Measurements from ENCODE around the gene NXPH1.

Gene NXPH1

DNA sequence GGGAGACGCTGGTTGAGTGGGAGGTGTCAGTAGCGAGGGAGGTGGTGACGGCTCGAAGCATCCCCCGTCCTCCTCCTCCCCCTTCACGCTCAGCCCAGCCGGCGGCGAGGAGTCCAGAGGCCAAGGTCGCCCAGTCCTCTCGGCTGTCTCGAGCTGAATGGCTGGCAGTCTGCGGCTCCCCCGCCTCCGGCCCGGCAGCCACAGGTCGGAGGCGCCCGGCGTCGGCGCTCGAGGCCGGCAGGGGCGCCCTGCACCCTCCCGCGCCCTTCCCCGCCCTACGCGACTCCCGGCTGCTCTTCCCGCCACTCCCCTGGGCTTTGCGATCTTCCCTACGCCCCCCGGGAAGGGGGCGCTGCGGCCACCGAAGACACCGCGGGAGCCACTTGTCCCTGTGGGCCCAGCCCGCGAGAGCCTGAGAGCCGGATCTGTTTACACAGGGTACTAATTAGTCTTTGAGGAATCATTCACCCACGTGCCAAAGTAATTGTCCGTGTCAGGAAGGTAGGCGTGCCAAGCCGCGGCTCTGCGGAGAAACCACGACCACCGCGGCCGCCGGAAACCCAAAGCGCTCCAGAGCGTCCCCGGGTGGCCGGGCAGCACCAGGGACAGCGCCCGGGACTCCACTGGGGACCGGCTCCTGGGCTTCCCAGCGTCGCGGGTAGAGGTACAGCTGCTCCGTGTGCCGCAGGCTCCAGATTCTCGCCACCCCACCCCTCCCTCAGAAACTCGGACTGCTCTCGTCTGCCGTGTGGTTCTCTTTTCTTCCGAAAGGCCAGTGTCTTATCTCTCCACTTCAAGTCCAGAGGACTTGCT, at the start of gene NXPH1:
Gene NXPH1 (plus strand): TSS at position 133 of the 813 bp plus-strand sequence.
- peak; percentile 79 for DNase-seq

DNA sequence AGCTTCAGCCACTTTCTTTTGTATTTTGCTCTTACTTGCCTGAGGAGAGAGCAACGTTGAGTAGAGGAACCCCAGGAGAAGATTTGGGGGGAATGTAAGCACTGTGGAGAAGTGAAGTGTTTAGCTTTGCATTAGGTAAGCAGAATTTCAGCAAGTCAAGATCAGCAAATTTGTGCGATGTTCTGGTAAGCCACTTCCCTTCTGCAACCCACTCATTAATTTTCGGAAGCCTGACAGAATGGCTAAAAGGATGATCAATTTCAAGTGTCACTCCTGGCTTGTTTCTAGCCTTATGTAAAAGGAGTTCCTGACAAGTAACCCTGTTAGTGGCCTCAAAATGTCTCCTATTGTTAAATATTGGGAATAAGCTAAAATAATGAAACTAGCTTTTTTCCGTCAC, 48.5 kb upstream of the NXPH1 start:
- DNase-seq, result no peak

DNA sequence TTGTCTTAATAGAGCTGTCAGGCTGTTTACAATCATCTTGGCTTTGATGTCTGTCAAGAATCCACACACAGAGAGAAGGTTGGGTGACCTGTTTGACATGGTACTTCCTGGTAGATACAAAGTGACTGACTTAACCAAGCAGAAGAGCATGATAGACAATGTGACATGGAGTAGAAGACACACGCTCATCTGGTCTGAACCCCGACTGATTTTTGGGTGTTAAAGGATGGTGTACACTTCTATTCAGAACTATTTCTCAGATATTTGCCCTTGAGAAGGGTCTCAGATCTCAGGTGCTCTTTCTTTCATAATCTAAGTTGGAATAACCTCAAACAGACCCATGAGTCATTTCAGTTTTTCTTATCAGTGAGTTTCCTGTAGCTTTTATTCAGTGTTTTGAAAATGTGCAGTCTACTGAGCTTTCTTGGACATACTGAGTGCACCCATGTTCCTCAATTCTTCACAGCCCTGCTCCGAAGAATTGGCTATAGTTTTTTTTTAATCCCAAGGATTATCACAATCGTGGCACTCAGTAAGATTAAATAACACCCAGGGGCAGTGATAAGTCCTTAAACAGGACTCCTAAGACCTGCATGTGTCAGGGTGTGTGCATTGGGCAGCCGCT, 46.4 kb upstream of the NXPH1 start:
- DNase-seq, result no peak

DNA sequence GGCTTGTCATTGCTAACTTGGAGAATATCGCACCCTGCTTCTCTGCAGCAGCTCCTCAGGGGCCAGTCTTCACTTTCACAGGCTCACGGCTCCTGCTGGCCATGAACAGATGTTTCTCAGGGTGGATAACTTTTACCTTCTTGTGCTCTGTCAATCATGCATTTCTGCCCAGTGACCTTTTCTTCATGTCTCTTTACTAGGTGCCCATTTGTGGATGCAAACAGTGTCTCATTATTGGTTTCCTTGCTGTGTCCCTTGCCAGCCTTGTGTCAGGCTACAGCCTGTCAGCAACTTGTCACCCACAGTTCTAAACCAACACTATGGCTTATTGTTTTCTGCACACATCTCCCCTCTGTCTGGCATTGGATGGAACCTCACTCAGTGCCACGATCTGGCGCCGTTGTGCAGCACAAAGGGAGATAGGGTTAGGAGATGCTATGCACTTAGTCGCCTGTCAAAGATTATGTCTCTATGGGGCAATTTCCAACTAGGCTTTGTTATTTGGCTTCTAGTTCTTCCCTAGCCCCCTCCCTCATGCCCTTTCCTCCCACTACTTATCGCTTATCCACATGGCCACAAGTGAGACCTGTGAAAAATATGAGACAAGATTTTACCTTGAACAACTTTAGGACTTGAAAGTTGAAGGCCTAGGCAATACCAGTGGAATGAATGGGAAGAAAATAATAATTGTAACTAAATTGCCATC, 45.7 kb upstream of the NXPH1 start:
- DNase-seq, result no peak

DNA sequence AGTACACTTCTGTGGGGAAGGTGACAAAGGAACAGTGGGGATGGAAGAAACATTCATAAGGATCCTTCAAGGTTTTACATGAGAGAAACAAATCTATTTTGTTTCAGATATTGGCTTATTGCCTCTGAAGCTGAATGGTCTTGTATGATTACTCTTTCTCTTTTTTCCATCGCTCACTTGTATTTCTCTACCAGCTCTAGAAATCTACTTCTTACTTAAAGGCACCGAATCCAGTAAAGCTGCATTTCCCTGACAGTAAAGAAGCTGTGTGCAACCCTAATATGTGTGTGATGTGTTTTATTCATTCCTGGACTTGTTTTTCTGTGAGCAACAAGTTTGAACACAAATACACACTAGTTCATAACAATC, 45.2 kb upstream of the NXPH1 start:
- no peak for DNase-seq

DNA sequence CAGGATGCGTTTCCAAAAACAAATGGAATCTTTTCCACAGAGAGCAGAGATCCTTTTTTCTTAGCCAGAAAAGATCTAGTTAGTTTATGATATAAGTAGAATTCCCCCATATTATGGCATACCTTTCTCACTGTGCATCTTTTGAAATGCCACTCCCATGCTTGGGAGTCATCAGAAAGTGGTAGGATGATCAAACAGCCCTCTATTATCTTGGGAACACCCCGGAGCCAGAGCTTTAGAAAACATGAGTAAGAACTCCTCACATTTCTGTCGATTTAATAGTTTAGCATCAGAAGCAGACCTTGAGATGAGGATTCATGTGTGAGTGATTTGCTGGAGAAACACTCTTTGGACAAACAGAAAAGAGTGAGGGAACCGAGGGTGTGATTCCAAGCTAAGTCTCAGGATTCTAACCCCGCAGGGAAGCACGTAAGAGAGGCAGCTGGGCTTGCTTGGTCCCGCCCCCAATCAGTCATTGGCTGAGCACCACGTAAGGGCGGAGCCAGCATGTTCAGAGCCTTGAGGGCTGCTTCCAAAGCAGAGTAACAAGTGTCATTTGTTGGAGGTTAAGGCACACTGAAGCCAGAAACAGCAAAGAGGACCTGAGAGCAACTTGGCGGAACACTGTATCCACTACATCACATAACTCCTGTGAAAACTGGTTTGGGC, 43.7 kb upstream of the NXPH1 start:
- no peak for DNase-seq

DNA sequence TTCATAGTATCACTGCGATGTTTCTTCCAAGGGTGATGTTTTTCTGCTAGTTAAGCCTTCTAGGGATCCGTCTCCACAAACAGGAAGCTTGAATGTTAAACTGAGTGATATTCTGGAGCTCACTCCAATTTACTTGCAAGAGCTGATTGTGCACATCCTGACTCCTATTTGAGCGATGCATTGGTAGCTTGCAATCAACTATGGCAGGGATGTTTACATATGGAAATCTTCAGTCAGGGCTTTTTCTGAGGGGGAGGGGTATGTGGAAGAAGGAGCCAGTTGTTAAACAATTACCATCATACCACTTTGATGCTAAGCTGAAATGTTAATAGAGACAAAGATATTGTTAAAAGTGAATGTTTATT, 43.2 kb upstream of the NXPH1 start:
- DNase-seq, result no peak

DNA sequence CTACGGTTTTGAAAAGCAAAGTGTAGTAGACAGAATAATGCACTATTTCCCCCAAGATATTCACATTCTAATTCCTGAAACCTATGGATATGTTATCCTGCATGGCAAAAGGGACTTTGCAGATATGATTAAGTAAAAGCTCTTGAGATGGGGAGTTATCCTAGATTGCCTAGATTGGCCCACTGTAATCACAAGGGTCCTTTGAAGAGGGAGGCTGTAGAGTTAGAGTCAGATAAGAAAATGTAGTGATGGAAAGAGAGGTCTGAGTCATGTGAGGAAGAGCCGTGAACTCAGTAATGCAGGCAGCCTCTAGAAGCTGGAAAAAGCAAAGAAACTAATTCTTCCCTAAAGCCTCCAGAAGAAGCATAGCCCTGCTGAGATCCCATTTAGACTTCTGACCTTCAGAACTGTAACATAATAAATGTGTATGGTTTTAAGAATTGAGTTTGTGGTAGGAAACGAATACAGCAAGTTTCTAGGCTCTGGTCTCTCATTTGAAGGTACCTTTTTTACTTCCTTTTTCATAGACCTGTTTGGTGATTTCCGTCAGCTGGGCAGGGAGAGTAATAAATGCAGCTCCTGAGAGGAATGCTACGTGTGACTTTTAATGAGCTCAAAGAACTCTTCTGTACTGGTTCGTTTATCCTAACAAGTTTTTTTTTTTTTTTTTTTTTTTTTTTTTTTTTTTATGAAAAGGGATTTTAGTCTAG, 41.9 kb upstream of the NXPH1 start:
- no peak for DNase-seq

DNA sequence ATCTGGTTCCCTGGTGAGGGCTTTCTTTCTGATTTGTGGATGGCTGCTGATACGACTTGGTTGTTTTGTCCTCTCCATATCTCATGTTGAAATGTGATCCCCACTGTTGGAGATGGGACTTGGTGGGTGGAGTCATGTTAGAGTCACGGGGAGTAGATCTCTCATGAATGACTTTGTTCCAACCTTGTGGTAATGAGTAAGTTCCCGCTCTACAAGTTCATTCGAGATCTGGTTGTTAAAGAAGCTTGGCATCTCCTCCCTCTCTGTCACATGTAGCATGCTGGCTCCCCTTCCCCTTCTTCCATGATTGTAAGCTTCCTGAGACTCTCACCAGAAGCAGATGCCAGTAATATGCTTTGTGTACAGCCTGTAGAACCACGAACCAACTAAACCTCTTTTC, 37.1 kb upstream of the NXPH1 start:
- no peak for DNase-seq

DNA sequence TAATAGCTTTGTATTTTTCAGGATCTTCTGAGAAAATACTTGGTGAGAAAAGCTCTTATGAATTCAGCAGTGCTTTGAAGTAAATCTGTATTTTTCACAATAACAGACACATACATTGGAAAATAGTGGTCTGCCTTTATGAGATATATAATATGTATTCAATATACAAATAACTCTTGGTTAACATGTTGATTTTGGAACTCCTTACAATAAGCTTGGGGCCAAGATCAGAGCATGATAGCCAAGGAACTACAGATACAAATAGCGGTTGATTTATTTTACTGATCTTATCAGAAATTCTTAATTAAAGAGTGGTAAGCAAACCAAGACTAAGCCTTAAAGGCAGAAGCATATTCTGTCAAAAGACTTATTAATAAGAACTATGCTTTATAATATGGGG, 24.5 kb upstream of the NXPH1 start:
- DNase-seq, result no peak

DNA sequence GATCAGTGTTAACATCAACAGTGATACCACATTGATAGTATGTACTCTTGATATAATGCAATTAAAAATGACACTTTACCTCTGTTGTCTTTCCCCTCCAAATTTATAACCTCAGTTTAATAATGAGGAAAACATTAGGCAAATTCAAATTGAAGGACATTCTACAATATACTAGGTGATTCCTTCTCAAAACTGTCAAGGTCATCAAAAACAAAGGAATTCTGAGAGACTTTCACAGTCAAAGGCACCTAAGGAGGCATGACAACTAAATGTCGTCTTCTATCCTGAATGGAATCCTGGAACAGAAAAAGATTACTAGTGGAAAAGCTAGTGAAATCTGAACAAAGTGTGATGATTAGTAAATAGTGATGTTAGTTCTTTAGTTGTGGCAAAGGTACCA, 22.3 kb upstream of the NXPH1 start:
- DNase-seq, result no peak

DNA sequence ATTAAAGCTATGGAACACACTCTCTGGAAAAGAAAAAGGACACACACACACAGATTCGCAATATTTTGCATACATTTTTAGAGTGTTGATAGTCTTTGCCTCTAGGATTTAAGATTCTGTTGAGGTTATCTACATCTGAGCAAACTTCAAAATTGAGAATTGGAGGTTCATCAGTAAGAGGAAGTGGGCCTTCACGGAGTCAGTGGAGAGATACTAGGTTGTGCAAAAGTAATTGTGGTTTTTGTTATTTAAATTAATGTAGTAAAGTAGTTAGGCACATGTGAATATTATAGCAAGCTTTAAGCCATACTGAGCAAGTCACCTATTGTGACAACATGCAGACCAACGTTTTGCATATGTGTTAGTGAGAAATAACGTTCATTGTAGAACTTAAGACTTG, 19.8 kb upstream of the NXPH1 start:
- no peak for DNase-seq

DNA sequence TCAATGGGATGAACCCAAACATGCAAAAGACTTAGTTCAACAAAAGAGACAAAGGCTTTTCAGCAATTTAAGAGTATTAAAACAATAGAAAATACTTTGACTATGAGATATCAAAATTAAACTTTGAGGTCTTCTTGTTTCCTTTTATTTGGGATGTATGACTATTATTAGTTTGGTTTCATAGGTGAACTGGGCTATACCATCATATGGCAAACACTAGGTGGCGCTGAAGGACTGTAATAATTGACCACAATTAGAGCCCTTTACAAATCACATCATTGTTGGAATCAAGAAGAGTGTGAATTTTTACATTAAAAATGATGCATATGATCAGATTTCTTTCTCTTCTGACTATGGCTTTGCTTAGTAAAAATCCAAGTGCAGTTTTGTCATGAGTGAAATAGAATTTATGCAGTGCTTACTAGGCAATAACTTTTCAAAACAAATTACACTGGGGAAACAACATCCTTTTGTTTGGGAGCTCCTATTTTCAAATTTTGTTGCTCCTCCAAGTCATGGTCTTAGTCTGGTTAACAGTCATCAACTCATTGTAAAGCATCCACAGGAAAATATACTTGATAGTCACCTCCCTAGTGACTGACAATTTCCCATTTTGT, 14.7 kb upstream of the NXPH1 start:
- DNase-seq, result peak; percentile 84

DNA sequence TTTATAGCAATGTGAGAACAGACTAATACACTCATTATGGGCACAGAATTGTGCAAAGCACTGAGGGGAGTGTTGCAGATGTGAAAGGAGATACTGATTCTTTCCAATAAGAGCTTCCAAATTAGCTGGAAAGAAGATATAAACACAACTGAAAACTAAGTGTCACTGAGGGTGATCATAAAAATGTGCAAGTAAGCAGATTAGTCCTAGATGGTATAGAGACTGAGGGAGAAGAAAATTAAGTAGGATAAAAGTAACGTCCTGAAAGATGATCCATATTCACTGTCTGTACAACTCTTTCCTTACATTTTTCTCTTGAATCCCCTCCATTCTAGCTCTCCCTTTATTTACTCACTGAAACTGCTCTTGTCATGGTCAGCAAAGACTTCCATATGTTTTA, 11.2 kb upstream of the NXPH1 start:
- no peak for DNase-seq

DNA sequence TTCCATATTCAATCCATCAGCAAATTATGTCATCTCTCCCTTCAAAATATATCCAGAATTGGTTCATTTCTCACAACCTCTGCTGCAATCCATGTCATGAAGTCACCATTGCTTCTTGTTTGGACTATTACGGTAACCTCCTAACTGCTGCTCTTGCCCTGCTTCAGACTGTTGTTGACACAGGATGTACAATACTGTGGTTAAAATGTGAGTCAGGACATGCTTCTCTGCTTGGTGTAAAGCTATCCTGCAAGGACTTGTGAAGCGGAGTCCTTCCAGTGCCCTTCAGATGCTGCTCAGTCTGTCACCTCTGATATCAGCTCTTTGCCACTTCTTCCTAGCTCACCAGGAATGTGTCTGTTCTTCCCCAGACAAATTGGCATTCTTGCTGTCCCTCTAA, 10.4 kb upstream of the NXPH1 start:
- DNase-seq, result no peak

DNA sequence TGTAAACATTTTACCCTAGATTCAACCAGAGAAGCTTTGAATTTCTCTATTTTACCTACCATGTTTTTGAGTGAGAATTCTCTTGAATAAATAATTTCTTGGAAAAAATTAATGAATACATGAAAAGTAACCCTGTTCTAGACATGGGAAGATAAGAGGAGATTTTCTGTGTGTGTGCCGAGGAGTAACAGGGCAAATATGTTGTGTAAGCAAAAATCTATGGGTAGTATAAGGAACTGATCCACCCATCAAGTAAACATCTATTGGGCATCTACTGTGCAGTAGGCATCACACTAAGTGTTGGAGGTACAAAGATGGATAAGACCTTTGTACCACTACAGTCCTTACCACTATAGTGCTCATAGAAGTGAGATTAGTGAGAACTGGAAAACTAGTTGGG, 8.2 kb upstream of the NXPH1 start:
- DNase-seq, result no peak

DNA sequence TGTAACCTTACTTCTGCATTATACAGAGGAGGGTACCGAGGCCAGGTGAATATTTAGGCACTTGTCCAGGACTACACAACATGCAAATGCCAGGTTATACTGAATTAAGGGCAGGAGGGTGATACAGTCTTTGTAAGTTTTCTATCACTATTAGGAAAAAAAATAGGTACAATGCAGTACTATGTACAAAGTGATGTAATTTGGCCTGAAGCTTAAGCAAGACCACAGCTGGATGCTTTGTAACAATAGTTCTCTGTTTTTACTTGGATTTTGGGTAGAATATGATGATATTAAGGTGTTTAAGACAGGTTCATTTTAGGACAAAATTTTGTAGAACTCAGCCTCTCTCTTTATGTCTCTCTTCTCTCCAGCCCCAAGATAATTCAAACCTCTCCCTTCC, 2.8 kb upstream of the NXPH1 start:
- DNase-seq, result no peak

DNA sequence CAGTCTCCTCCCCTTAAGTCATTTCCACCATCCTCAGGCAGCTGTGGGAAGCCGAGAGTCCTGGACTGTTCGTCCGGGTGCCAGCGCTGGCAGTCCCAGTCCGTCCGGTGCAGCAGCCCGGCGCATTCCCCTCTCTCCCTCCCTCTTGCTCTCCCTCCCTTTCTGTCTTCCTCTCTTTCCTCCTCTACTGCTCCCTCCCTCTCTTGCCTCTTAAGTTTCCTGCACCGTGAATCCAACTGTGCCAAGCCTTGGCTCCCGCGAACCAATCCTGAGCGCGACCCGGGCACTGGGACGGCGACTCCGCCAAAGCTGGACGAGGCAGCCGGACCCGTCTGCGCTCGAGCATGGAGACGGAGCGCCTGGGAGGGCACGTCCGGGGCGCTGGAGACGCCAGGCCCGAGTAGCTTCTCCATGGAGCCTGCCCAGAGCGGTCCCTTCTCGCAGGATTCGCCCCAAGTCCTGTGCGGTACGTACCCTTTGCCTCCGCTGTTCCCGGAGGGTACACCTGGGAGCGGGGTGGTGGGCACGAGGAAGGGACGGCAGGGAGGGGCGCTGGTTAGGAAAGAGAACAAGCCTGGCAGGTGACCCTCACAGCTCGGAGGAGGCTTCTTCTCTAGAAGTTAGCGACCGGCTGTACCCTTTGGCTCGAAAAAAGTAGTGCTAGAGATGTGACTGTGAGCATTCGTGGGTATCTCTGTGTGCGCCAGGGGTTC, 1.0 kb downstream of the NXPH1 start:
- no peak for DNase-seq

DNA sequence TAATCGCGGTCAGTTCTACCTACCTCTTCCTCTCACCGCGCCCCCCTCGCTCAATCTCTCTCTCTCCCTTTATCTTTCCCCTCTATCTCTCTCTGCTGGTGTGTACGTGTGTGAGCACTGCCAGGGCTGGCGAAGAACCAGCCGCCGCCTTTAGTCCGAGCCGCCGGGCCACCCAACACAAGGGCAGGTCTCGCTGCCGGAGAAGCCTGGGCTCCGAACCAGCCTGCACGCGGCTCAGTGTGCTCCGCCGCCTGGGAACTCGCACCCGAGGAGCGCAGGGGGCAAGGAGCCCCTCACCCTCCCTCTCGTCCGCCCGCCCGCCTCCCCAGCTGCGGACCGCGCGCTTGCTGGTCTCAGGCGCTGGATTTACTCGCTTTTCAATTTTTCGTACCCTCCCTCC, 1.7 kb downstream of the NXPH1 start:
- DNase-seq, result no peak

DNA sequence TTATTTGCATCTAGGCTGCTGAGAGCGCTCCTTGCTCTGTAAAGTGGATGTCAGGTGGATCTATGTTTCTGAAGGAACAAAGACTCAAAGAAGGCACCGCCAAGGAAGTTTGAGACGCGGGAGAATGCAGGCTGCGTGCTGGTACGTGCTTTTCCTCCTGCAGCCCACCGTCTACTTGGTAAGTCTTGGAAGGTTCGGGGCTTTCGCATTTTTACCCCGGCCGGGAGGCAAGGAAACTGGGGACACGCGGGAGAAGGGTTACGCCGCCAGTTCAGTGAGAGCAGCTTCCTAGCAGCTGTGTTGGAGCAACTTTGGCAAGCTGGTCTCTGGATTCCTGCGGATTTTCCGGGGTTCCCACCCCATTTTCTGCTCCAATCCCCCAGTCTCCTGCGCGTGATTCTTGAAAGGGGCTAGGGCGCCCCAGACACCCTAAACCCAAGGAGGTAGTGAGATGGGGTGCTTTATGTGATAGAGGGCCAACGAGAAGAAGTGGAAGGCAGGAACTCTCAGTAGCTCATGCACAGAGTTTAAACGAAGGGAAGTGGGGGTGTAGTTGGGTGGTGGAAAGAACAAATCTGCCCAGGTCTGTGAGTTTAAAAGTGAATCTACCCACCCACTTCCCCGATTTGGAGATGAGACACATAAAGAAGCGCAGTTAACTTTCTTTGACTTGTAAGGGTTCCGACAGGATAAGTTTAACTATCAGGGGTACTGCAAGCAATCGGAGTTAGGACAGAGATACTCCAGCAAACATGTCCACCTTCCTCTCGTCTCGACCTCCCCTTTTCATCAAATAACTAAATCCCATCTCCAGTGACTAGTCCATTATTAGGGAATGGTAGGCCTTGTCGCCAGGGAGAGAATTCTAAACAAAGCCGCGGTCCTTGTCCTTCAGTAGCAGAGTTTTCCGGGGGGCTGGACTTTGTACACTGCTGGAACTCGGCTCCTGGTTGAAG, 2.5 kb downstream of the NXPH1 start:
- DNase-seq, result no peak

DNA sequence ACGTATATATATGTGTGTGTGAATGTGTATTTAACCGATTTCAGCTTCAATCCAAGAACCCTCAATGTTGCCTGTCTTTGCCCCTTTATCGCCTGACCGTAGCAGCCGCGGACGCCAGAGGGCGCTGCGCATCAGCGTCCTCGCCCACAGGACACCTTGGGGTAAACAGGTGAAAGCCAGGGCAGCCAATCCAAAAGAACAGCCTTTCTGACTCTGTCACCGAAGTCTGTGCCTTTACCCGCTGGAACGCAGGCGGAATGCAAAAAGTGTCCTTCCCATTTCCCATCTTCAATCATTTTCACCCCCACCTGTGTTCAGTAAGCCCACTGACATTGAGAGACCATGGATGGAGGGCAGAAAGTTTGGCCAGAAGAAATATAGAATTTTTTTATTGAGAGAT, 3.6 kb downstream of the NXPH1 start:
- peak; percentile 64 for DNase-seq
